Ureter (tissue), 1 donor: ENCODE measurements around the gene TBCD. TPM values are rescaled to one million over a fixed set of nuclear protein-coding genes. Genes with fewer than 3 reads are reported as not detected.

Experiments used
- DNase-seq: peaks from one replicate; pipeline ENCODE4 v3.0.0-alpha.2; 2020; ENCODE audit warnings: low spot score
- total RNA-seq: library from RNA; stranded (reverse); gene quantifications from one replicate; pipeline ENCODE4 v1.2.4, GENCODE V29; 2023
- donor health status: DM: yes; HTN: yes; CAD: no.

The TBCD gene
- total RNA-seq, 1 donor from 2014 or later = 122 TPM

DNA sequence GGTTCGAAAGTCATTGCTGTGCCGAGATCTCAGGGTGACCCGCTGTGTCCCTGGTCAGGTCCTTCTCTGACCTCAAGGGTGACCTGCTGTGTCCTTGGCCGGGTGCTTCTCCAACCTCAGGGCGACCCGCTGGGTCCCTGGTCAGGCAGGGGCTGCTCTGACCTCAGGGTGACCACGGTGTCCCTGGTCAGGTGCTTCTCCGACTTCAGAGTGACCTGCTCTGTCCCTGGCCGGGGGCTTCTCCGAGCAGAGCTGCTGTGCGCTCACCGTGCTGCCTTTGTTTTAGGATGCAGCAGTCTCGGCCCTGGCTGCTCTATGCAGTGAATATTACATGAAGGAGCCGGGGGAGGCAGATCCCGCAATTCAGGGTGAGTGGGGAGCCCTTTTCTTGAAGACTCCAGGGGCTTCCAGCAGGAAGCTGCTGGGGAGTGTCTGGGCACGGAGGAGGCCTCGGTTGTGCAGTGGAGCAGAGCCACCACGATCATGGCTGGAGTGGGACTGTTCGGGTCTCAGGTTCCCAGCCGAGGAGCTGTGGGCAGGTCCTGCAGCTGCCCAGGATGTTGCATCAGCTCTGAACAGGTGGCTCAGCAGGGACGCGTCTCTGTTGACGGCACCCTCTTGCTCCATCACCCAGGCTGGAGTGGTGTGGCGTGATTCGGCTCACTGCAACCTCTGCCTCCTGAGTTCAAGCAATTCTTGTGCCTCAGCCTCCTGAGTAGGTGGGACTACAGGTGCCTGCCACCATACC is 171.7 kb downstream of the TBCD start:
- DNase-seq = no peak

DNA sequence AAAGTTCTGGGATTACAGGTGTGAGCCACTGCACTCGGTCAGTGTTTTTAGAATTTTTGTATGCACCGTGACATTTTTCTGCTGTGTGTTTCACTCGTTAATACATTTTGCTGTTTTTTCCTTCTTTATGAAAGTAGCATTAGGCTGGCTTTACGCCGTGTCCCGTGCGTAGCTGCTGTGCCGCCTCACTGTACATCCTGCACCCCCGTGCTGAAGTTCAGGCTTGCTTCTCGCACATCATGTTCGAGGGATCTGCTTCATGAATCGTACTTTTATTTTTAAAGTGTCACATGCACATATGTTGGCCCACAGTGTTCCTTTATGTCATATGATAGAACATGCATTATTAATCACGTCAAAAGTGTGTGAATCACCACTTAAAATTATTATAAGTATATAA is 172.3 kb downstream of the TBCD start:
- no peak for DNase-seq

DNA sequence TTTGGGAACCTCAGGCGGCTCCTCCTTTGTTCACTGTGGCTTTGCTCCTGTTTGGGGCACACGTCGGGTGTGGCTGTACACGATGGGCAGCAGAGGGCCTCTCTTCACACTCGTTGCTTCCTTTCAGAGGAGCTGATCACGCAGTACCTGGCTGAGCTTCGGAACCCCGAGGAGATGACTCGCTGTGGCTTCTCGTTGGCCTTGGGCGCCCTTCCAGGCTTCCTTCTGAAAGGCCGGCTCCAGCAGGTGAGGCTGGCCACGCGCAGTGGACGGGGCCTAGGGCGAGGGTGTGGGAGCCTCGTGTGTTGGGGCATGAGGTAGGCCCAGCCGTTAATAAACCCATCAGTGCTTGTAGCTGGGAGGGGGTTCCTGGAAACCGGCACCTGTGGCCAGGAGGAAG is 172.9 kb downstream of the TBCD start:
- DNase-seq = no peak

DNA sequence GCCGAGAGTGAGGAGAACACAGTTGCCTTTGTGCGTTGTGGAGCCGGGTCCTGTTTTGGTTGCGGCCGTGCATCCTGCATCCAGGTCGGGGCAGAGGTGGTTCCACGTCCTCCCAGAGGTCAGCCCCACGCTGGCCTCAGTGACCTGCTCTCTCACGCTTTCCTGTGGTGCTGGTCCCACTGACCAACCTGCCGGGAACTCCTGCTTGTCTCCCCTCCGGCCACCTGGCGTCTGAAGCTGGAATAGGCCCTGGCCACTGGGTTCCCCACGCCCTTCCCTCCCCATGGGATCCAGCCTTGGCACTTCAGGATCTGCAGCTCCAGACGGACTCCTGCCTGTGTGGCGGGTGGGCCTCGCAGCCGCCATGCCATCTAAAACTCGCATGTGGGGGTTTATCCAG is 173.5 kb downstream of the TBCD start:
- DNase-seq = no peak

DNA sequence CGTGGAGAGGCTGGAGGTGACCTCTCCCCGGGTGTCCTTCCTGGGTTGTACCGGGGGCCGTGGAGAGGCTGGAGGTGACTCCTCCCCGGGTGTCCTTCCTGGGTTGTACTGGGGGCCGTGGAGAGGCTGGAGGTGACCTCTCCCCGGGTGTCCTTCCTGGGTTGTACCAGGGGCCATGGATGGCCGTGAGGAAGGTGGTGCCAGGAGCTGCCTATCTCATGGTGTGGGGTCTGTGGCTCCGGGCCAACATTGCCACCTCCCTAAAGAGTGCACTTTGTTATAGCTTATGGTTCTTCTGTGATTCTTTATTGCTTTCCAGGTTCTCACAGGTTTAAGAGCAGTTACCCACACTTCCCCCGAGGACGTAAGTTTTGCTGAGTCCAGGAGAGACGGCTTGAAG is 174.2 kb downstream of the TBCD start:
- no peak for DNase-seq

DNA sequence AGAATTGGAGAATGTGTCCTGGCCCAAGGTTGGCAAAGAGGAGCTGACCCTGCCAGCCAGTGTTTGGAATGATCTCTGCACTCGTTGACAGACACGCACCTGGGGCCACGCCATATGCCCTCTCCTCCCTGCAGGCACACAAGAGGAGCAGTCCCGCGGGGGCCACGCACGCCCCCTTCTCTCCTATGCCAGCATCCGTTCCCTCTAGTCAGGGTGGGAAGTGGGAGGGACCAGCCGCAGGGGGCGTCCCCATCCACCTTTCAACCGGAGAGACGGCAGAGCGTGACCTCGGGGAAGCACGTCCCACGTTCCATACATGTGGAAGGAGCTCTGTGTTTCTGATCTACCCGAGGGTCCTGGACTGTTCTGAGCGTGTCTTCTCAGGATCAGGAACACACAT is 174.9 kb downstream of the TBCD start:
- no peak for DNase-seq

DNA sequence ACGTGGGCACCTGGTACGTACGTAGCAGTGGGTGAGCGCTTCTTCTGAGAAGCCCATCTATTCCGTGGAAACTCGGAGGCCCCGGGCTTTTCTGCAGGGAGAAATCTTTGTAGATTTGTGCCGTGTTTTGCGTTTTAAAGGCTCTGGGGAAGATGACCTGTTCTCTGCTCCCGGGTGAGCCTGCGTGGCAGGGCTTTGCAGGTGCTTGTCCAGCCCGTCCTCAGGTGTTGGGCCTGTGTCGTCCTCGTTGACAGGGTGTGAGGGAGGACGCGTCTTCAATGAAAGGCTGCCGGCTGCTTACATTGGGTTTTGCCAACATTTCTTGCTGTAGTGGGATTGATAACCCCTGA is 175.4 kb downstream of the TBCD start:
- no peak for DNase-seq

DNA sequence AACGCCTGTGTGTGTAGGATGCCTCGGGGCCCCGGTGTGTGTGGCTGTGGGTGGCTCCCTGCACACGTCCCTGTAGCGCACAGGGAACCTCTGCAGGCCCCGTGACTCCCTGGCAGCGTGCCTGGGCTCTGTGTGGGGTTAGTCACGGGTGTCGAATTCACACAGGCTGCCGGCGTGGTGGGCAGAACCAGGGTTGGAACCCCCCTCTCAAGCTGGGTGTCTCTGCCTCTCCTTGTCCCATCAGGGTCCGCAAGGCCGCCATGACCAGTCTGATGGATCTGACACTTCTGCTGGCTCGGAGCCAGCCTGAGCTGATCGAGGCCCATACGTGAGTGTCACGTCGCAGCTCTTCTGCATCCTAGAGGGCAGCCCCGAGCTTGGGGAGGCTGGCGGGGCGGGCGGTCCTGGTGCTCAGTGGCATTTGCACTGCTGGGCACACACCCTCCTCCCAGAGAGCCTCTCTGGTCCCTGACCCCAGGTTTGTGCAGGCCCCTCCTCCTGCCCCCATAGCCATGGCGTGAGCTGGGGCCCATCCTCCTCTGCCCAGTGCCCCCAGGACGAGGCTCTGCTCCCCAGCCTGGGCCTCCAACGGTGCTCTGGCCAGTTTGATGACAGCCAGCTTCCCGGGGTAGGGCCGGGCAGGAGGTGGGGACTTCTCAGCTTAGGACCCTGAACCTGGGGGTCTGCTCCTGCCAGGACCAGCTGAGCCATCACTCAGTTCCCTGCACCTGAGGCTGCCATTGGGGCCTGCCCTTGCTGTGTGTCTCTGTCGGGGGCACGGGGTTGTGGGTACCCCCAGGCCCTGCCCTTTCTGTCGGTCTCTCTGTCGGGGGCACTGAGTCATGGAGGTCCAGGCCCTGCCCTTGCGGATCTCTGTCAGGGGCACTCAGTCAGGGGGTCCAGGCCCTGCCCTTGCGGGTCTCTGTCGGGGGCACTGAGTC is 176.1 kb downstream of the TBCD start:
- DNase-seq = no peak

DNA sequence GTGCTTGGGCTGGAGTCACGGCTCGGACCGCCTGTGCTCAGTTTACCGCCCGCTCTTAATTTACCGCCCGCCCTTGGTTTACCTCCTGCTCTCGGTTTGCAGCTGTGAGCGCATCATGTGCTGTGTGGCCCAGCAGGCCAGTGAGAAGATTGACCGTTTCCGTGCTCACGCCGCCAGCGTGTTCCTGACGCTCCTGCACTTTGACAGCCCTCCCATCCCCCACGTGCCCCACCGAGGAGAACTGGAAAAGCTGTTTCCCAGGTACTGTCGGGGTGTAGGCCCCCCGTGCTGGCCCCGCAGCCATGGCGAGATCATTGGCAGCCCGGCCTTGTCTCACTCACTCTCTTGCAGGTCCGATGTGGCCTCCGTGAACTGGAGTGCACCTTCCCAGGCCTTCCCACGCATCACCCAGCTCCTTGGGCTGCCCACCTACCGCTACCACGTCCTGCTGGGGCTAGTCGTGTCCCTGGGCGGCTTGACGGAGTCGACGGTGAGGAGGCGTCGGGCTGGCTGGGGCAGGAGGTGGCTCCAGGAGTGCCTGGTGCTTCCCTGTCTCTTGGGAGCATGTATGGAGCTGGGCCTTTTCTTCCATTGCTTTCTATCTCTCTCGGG is 177.3 kb downstream of the TBCD start:
- DNase-seq = no peak

DNA sequence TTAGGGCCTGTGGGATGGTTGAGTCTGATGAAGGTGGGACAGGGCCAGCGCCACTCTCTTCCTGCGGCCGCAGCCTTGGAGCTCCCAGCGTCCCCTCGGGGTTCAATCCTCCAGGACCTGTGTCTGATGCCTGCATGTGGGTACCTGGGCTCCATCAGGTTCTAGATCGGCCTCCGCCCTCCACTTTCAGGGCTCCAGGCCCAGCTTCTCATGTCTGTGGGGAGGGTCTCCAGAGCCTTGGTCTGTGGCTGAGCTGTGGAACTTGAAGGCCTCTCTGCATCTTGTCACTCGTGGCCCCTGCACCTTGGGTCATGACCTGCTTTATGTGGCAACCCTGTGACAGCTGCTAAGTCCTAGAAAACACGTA is 177.8 kb downstream of the TBCD start:
- DNase-seq = no peak

DNA sequence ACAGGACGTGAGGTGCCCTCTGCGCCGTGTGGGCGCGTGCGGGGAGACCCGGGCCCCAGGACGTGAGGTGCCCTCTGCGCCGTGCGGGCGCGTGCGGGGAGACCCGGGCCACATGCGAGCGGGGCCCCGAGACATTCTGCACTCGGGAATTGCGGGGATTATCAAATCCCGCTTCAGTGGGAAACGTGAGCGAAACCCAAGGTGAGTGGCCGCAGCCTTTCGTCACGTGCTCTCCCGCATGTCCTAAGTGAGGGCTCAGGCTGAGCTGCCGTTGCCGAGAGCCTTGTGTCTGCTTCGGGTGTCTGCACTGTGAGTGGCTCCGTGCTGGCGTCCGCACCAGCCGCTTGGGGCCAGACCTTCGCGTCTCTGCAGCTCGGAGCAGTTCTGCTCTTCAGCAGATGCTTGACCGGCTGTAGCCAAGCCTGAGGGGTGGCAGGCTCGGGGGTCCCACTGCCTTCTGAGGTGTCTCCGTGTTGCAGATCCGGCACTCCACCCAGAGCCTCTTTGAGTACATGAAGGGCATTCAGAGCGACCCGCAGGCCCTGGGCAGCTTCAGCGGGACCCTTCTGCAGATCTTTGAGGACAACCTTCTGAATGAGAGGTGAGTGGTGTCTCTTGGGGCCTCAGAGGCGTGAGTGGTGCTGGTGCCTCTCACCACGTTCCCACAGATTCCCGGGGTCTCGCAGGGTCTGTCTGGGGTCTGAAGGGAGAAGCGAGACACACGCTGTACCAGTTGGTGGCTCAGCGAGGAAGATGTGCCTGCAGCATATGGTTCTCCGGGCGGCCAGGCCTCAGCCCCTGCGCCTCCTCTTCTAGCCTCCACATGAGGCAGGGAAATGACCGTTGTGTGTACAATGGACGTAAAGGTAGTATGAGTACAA is 178.4 kb downstream of the TBCD start:
- no peak for DNase-seq

DNA sequence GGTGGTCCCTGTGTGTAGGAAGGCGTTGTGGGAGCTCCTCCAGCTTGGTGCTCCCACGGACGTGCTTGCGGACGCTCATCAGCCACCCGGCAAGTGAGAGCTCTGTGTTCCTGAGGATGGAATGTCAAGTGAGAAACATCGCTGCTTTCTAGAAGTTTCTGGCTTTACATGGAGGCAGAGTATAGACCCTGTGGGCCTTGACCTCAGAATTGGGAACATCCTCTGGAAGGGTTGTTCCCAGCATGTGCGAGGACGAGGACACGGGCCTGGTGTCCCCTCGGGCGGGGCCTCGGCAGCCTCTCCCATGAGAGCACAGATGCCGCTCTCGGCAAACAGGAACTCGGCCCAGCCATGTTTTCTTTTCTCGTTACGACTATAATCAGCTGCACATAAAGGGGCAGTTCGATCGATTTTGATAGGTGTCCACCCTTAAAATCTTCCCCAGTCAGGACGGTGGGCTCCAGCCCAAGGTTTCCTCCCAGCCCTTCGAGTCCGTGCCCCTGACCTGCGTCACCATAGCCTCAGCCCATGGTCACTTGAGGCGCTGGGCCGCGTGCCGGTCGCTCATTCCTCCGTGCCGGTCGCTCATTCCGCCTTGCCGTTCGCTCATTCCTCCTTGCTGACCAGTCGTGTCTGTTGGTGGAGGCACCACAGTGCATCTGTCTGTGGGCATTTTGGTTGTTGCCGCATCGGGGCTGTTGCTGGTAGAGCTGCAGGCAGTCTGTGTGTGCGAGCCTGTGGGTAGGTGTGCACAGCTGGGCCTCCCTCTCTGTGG is 179.2 kb downstream of the TBCD start:
- no peak for DNase-seq

DNA sequence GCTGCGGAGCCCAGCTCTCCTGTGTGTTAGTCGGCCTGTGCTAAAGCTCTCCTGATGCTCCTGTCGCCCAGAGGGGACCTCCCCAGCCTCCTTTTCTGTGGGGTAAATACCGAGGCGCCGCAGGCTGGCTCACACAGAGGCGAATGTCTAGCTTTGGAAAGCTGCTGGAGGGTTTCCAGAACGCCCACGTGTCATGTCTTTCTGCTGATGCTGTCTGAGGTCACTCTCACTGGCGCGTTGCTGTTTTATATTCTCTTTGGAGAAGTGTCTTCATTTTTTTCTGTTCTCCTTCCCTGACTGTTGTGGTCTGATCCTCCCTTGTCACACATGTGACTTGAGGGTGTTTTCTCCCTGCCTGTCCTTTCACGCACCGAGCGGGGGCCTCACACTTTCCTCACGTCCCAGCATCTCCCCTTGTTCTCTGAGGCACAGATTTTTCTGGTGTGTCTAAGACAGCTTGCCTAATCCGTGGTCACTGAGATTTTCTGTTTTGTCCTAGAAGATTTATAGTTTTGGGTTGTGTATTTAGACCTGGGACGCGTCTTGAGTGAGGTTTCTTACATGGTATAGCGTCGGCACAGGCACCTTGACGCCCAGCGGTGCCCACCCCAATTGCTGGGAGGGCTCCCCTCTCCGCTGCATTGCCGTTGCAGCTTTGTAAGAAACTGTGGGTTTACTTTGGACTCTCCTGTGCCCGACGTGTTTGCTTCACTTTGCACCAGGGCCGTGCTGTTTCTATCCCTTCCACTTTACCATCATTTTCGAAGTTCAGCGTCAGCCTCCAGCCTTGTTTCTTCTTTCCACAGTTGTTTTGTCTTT is 180.0 kb downstream of the TBCD start:
- no peak for DNase-seq

DNA sequence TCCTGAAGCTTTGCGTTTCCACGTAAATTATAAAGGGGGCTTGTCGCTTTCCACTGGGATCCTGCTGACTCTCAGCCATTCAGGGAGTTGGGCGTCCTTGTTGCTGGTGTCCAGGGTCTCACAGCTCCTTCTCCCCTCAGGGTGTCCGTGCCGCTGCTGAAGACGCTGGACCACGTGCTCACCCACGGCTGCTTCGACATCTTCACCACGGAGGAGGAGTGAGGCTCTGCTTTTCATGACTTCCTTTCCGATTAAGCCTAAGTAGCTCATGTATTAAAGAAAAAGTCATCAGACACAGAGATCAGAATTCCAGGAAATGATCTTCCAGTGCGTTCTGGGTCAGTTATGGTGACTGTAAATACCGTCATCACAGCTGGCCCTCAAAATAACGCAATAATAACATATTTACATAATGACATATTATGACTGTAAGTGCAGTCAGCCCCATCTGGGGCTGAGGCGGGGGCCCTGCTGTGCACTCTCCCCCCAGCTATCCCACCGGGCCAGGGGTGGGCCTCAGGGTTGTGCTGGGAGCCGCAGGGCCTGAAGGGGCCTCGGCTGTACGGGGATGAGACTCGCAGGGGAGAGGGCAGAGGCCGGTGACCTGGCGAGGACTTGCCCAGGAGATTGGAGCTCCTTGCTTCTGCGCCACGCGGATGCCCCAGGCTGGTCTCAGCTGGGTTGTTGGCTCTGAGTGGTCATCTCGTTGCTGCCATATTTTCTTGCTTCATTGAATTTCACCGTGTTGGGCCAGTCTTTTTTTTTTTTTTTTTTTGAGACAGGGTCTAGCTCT is 180.8 kb downstream of the TBCD start:
- DNase-seq = no peak

DNA sequence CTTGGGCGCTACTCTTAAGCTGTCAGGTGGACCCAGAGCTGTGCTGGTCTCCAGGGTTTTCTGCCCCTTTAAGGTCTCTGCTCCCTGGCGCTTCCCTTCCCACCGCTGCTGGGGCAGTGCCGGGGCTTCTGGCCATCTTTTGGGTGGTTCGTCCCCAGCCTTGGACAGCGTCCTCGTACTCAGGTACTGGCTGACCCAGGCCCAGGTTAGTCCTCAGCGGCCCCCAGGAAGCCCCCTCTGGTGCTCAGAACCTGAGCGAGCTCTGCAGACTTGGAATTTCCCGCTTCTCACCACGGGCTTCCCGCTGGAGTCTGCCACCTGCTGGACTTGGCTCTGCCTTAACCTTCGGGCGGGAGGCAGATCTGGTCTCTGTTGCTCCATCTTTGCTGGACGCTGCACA is 182.0 kb downstream of the TBCD start:
- no peak for DNase-seq

DNA sequence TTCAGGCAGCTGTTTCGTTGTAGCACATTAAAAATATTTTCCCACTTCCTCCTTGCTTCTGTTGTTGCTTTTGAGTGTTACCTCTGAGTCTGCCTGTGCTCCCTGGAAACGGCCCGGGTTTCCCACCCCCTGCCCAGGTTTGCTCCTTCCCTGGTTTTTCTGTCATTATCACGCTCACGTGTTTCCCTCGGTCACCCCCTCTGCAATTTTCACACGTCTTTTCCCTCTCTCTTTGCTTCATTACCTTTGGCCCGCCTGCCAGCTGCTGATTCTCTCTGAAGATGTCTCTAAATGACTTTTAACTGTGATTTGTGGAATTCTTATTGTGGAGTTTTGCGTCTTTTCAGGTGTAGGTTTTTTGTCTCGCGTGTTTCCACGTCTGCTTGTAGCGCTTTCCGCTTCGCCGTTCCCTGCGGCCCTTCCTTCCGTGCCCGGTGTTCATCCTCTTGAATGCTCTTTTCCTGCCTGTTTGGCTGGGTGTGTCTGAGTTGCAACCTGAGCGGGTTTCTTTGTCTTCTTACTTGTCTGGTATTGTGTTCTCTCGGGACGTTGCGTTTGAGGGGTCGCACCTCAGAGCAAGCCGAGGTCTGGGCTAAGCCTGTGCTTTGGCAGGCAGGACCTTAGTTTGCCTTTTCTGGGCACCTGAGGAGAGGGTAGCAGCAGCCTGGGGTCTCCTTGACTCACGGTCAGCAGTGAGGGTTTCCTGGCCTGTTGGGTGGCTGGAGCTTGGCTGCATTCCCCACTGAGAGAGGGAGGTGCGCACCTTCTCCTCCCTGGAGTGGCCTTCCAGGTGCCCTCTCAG is 184.3 kb downstream of the TBCD start:
- no peak for DNase-seq

DNA sequence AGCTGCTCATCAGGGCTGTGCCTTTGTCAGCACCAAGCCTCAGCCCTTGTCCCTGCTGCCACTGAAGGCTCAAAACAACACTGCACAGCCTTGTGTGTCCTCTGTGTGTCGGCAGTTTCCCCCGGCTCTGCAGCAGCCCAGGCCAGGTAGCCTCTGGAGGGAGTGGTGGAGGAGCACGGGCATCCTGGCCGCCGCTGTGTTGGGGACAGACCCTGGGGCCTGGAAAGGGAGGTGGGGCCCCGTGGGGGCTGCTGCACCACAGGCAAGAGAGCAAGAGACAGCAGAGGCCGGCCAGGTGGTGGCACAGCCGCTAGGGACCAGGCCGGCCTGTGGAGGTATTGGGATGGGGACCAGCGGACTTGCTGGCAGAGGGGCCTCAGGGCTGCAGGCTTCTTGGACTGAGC is 184.9 kb downstream of the TBCD start:
- DNase-seq = no peak
